ENCODE results near the gene MRAP. TPM values are rescaled to one million over a fixed set of nuclear protein-coding genes. Genes with fewer than 3 reads are reported as not detected.
A peak's percentile ranks its signal among the peaks of the same experiment; 100 is the strongest.

MRAP gene
- total and polyA plus RNA-seq, 2 donors from 2014 or later = not detected

DNA sequence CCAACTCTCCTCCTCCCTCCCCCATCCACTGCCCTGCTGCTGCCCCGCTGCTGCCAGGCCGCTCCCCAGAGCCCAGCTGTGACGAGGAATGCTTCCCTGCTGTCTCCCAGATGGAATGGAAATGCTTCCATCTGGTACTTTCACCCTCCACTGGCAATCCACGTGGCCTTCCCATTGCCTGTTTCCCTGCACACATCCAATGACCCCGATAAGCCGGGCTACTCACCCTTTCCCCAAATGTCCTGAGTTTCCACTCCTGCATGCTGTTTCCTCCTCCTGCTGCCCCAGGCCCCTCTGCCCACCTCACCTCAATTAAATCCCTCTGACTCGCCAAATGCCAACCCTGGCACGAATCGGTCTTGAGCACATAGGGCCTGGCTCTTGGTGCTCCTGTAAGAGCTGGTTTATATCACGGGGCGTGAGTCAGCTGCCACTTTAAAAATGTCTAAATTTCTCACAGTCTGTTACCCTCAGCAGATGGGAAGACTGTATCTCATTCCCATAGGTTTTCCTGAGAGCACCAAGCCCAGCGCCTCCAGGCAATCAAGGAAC lies 36.4 kb downstream of the MRAP start:
- no peaks in the 10 kb centered on the region for H3K27me3 ChIP-seq (ENCODE audit: control insufficient read depth, insufficient read depth, low read length)
- no peak overlapping the region for H3K4me3 ChIP-seq (ENCODE audit: low read length in 3 of 3)
- no peak overlapping the region for H3K27ac ChIP-seq (ENCODE audit: low read depth in 2 of 2, low read length in 2 of 2)
- intact Hi-C loops (cut with DNase I) = no loop called here
- H3K36me3 ChIP-seq (ENCODE audit: control insufficient read depth in 2 of 3, insufficient read depth in 3 of 3, low read length in 3 of 3) = peaks cover 6 to 43% (median 23%) of the 10 kb centered on the region in 3 donors
- FAIRE-seq (no peak), DNase-seq (no peak)
- TF ChIP-seq, protein P1, sequence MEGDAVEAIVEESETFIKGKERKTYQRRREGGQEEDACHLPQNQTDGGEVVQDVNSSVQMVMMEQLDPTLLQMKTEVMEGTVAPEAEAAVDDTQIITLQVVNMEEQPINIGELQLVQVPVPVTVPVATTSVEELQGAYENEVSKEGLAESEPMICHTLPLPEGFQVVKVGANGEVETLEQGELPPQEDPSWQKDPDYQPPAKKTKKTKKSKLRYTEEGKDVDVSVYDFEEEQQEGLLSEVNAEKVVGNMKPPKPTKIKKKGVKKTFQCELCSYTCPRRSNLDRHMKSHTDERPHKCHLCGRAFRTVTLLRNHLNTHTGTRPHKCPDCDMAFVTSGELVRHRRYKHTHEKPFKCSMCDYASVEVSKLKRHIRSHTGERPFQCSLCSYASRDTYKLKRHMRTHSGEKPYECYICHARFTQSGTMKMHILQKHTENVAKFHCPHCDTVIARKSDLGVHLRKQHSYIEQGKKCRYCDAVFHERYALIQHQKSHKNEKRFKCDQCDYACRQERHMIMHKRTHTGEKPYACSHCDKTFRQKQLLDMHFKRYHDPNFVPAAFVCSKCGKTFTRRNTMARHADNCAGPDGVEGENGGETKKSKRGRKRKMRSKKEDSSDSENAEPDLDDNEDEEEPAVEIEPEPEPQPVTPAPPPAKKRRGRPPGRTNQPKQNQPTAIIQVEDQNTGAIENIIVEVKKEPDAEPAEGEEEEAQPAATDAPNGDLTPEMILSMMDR (IDR thresholded peaks at IDR 0.05; ENCODE audit: borderline replicate concordance, extremely low read depth, insufficient read depth) = no peak
- H3K4me1 ChIP-seq (ENCODE audit: control insufficient read depth in 2 of 3, insufficient read depth in 2 of 3, low read depth in 1 of 3, low read length in 3 of 3) = no peaks in the 10 kb centered on the region
- no peak overlapping the region for H3K9ac ChIP-seq (ENCODE audit: low read length in 3 of 3)
- no peaks in the 10 kb centered on the region for H3K9me3 ChIP-seq (ENCODE audit: control insufficient read depth in 2 of 3, insufficient read depth in 1 of 3, low read length in 3 of 3)

DNA sequence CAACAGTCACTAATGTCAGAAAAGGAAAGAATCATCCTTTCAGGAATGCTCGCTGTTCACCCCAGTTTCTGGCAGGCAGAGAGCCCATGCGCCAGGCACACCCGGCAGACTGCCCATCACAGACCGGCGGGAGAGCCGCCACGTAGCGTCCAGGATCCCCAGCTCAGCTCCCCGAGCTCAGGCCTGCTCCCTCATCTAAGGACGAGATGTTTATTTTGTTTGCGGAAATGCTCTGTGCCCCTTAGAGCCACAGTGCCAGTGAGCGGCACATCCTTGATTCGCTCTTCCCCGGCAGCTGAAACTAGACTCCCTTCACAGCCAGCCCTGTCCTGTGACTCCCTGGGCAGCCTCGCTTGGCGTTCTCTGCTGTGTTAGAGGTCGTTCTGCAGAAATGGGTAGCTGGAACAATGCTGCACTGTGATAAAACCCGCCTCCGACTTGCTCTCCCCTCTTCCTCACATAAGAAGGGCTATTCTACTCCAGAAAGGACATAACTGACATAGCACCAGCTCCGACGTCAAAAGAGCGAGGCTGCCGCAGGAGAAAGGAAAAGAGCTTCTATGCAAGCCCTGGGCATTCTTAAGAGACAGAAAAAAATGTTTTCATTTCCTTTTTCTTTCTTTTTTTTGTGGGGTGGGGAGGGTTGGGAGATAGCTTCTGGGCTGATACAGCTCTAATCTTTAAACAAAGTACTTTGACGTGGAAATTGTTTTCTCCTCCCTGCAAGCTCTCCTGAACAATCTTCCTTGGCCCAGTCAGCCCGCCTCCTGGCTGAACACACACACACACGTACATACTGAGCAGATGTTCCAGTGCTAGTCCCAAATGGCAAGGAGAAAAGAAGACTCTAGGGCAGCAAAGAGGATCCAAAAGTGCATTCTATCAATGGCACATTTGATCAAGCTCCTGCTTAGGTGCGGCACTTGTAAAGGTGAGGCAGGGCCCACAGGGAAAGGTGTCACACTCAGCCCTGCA lies 37.2 kb downstream of the MRAP start:
- Histone ChIP-seq H3K9me3 (ENCODE audit: control insufficient read depth in 2 of 3, insufficient read depth in 1 of 3, low read length in 3 of 3) (no peaks in the 10 kb centered on the region), H3K4me1 (ENCODE audit: control insufficient read depth in 2 of 3, insufficient read depth in 2 of 3, low read depth in 1 of 3, low read length in 3 of 3) (no peaks in the 10 kb centered on the region), H3K27ac (ENCODE audit: low read depth in 2 of 2, low read length in 2 of 2) (no peak overlapping the region), H3K4me3 (ENCODE audit: low read length in 3 of 3) (no peak overlapping the region), H3K27me3 (ENCODE audit: control insufficient read depth, insufficient read depth, low read length) (no peaks in the 10 kb centered on the region), H3K36me3 (ENCODE audit: control insufficient read depth in 2 of 3, insufficient read depth in 3 of 3, low read length in 3 of 3) (peaks cover 6 to 40% (median 25%) of the 10 kb centered on the region in 3 donors), H3K9ac (ENCODE audit: low read length in 3 of 3) (no peak overlapping the region)
- DNase-seq = peak in 2 of 5 donors; percentile 15 to 46
- intact Hi-C loops (cut with DNase I) = no loop called here
- no peak for FAIRE-seq
- TF ChIP-seq, protein P1 (IDR thresholded peaks at IDR 0.05; ENCODE audit: borderline replicate concordance, extremely low read depth, insufficient read depth) = no peak

DNA sequence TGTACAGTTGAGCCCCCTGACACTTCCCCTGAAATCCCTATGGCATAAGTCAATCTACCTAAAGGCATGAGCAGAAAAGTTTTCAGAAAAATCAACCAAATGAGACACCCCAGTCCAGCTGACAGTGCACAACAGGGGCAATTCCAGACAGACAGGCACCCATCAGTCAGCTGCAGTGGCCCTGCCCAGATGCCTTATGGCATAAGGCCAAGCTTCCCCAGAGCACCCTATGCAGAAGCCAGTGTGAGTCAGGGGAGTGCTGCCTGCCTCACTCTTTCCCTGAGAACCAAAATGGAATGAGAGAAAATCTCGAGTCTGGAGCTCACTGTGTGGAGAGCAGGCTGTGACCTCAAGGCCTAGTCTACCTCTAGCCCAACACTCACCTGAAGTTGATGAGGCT lies 38.1 kb downstream of the MRAP start:
- FAIRE-seq = no peak
- H3K36me3 ChIP-seq (ENCODE audit: control insufficient read depth in 2 of 3, insufficient read depth in 3 of 3, low read length in 3 of 3) = peaks cover 6 to 36% (median 26%) of the 10 kb centered on the region in 3 donors
- no peaks in the 10 kb centered on the region for H3K27me3 ChIP-seq (ENCODE audit: control insufficient read depth, insufficient read depth, low read length)
- H3K4me3 ChIP-seq (ENCODE audit: low read length in 3 of 3) = no peak overlapping the region
- DNase-seq = no peak
- intact Hi-C loops (cut with DNase I) = no loop called here
- no peak overlapping the region for H3K9ac ChIP-seq (ENCODE audit: low read length in 3 of 3)
- TF ChIP-seq, protein P1 (IDR thresholded peaks at IDR 0.05; ENCODE audit: borderline replicate concordance, extremely low read depth, insufficient read depth) = no peak
- no peak overlapping the region for H3K27ac ChIP-seq (ENCODE audit: low read depth in 2 of 2, low read length in 2 of 2)
- H3K4me1 ChIP-seq (ENCODE audit: control insufficient read depth in 2 of 3, insufficient read depth in 2 of 3, low read depth in 1 of 3, low read length in 3 of 3) = no peaks in the 10 kb centered on the region
- H3K9me3 ChIP-seq (ENCODE audit: control insufficient read depth in 2 of 3, insufficient read depth in 1 of 3, low read length in 3 of 3) = no peaks in the 10 kb centered on the region
